SK-N-SH (cell line): Measurements from ENCODE around the gene VWF. TPM values are rescaled to one million over a fixed set of nuclear protein-coding genes. Genes with fewer than 3 reads are reported as not detected.

ENCODE experiments used
- CTCF ChIA-PET: fragments of 300-600, 350-600 bp; formaldehyde crosslinking; extraction: SDS; loops from one replicate; lab custom pipeline; 2021; lab: Yijun Ruan, JAX
- POLR2A ChIA-PET: fragments of 350-600 bp; sonication (Branson Sonifier 250); formaldehyde crosslinking; extraction: SDS; loops from one replicate; lab custom pipeline; 2020; ENCODE audit warnings: antibody characterized with exemption, inconsistent platforms; lab: Yijun Ruan, JAX
- DNase-seq: peaks from one replicate; pipeline ENCODE4 v3.0.0; 2012
- H2AFZ ChIP-seq: fragments of 200-600 bp; sonication (generic); 2 replicates; pipeline ENCODE4 v1.8.1; 2016; ENCODE audit warnings: antibody characterized with exemption, mild to moderate bottlenecking, low read depth
- H3F3A ChIP-seq: fragments of 200-600 bp; sonication (generic); replicated peaks from 2 replicates; pipeline ENCODE3; 2016; ENCODE audit warnings: antibody characterized with exemption, mild to moderate bottlenecking; ENCODE audit not compliant: insufficient read depth
- H3K27ac ChIP-seq, 2 experiments: fragments of 200-500 bp in 1 of 2; fragments of 200-600 bp in 1 of 2; sonication (Bioruptor generic) in 1 of 2; sonication (generic), shearing (Covaris generic) in 1 of 2; 2 replicates each; pipeline versions ENCODE4 v1.5.1 to v1.6.1; 2014 to 2016; ENCODE audit warnings: low read depth in 2 of 2, inconsistent platforms in 1 of 2, low read length in 1 of 2, mild to moderate bottlenecking in 1 of 2, mixed read lengths in 1 of 2
- H3K27me3 ChIP-seq: fragments of 200-600 bp; sonication (generic), shearing (Covaris generic); 2 replicates; pipeline ENCODE4 v1.6.1; 2016; ENCODE audit warnings: mixed run types; ENCODE audit not compliant: insufficient read depth
- H3K36me3 ChIP-seq, 2 experiments: fragments of 200-500 bp in 1 of 2; fragments of 200-600 bp in 1 of 2; sonication (Bioruptor generic) in 1 of 2; sonication (generic) in 1 of 2; replicated peaks in 1 of 2; 2 replicates each; pipeline versions ENCODE3 to v1.5.1; 2014 to 2016; ENCODE audit warnings: low read length in 1 of 2, mild to moderate bottlenecking in 1 of 2; ENCODE audit not compliant: insufficient read depth in 2 of 2, control insufficient read depth in 1 of 2
- H3K4me1 ChIP-seq, 2 experiments: fragments of 200-500 bp in 1 of 2; fragments of 200-600 bp in 1 of 2; sonication (Bioruptor generic) in 1 of 2; sonication (generic), shearing (Covaris generic) in 1 of 2; 2 replicates each; pipeline versions ENCODE4 v1.5.1 to v1.6.1; 2014 to 2016; ENCODE audit warnings: low read depth in 1 of 2, low read length in 1 of 2, mixed run types in 1 of 2; ENCODE audit not compliant: insufficient read depth in 2 of 2, control insufficient read depth in 1 of 2
- H3K4me2 ChIP-seq: fragments of 200-600 bp; sonication (generic), shearing (Covaris generic); 2 replicates; pipeline ENCODE4 v1.6.1; 2017; ENCODE audit warnings: mixed run types
- H3K4me3 ChIP-seq, 2 experiments: fragments of 200-500 bp in 1 of 2; fragments of 200-600 bp in 1 of 2; sonication (Bioruptor generic) in 1 of 2; sonication (generic), shearing (Covaris generic) in 1 of 2; 2 replicates each; pipeline versions ENCODE4 v1.5.1 to v1.8.1; 2014 to 2016; ENCODE audit warnings: low read depth in 2 of 2, inconsistent platforms in 1 of 2, low read length in 1 of 2, mild to moderate bottlenecking in 1 of 2, mixed read lengths in 1 of 2, moderate library complexity in 1 of 2
- H3K79me2 ChIP-seq: fragments of 200-600 bp; sonication (generic); 2 replicates; pipeline ENCODE4 v1.8.1; 2017; ENCODE audit warnings: mild to moderate bottlenecking; ENCODE audit not compliant: insufficient read depth
- H3K9ac ChIP-seq: fragments of 200-600 bp; sonication (generic); 2 replicates; pipeline ENCODE4 v1.6.1; 2017; ENCODE audit warnings: mixed run types
- H3K9me2 ChIP-seq: fragments of 200-600 bp; sonication (generic); 2 replicates; pipeline ENCODE4 v1.6.1; 2017; ENCODE audit warnings: mixed run types
- H3K9me3 ChIP-seq: fragments of 200-600 bp; sonication (generic); 2 replicates; pipeline ENCODE4 v1.6.1; 2017; ENCODE audit warnings: mixed run types, mild to moderate bottlenecking, moderate library complexity
- H4K20me1 ChIP-seq: fragments of 200-600 bp; sonication (generic); 2 replicates; pipeline ENCODE4 v1.6.1; 2017; ENCODE audit warnings: mild to moderate bottlenecking, mixed run types; ENCODE audit not compliant: insufficient read depth
- EP300 ChIP-seq, 2 experiments: IDR thresholded peaks; 2 replicates each; pipeline versions ENCODE4 v1.4.0 to v1.6.1; 2012; ENCODE audit warnings: borderline replicate concordance in 1 of 2, low read depth in 1 of 2, low read length in 1 of 2
- EZH2phosphoT487 ChIP-seq: fragments of 200-600 bp; sonication (generic); IDR thresholded peaks from 2 replicates; pipeline ENCODE4 v1.6.1; 2017; ENCODE audit warnings: low read depth, mixed run types, mild to moderate bottlenecking, antibody characterized with exemption, moderate library complexity, borderline replicate concordance
- FOXJ3 ChIP-seq: sonication (generic); formaldehyde crosslinking; IDR thresholded peaks from 2 replicates; pipeline ENCODE4 v1.5.1; 2020; ENCODE audit warnings: mild to moderate bottlenecking, missing genetic modification reagents
- NFIC ChIP-seq: IDR thresholded peaks from 2 replicates; pipeline ENCODE4 v1.4.0; 2012; ENCODE audit warnings: borderline replicate concordance
- POLR2AphosphoS5 ChIP-seq: IDR thresholded peaks from 2 replicates; pipeline ENCODE4 v1.6.1; 2012; ENCODE audit warnings: low read depth, low read length
- SIN3A ChIP-seq: IDR thresholded peaks from 2 replicates; pipeline ENCODE4 v1.6.1; 2012; ENCODE audit warnings: low read depth, mild to moderate bottlenecking, low read length, moderate library complexity, borderline replicate concordance
- TEAD4 ChIP-seq: IDR thresholded peaks from 2 replicates; pipeline ENCODE4 v1.4.0; 2012; ENCODE audit warnings: mild to moderate bottlenecking, borderline replicate concordance; ENCODE audit not compliant: insufficient read depth
- ZBTB33 ChIP-seq: IDR thresholded peaks from 2 replicates; pipeline ENCODE4 v1.4.0; 2012; ENCODE audit warnings: low read depth, borderline replicate concordance
- WGBS: methylation state at CpG from one replicate; pipeline ENCODE4 v1.1.6; 2017; ENCODE audit warnings: low lambda C conversion rate; 5-methylcytosine and 5-hydroxymethylcytosine counted together
- polyA plus RNA-seq, 3 experiments: library from polyadenylated mRNA; depleted of rRNA; stranded (reverse); fragments of >200 nt; gene quantifications; 2 replicates each; pipeline ENCODE4 v1.2.3, GENCODE V29; 2012

VWF gene
- polyA plus RNA-seq, 1 of the 3 experiments (the other 2 are of a cell fraction): 0.12 TPM

- Histone ChIP-seq H4K20me1 (no peaks in the 10 kb centered on the region), H3K36me3 (no peaks in the 10 kb centered on the region), H3K4me3 (no peak overlapping the region), H3K9ac (no peak overlapping the region), H3K79me2 (no peaks in the 10 kb centered on the region), H3K4me1 (peaks cover 0 to 4% of the 10 kb centered on the region in 2 experiments; a peak in 1 of 4 replicates), H3K27ac (no peak overlapping the region), H3K27me3 (peaks cover 51% of the 10 kb centered on the region), H3K4me2 (no peak overlapping the region), H3F3A (no peaks in the 10 kb centered on the region), H3K9me3 (no peaks in the 10 kb centered on the region), H2AFZ (no peak overlapping the region), H3K9me2 (no peaks in the 10 kb centered on the region)
- POLR2A ChIA-PET: no interaction called here
- no peak for TF ChIP-seq NFIC
- no peak for TF ChIP-seq EZH2phosphoT487
- TF ChIP-seq ZBTB33: no peak
- DNase-seq: no peak
- CTCF ChIA-PET: no interaction called here
- WGBS: 46% methylated on average over 7 of the region's 8 CpGs
Measured at GRCh38 chr12:5944053-5944452, 180.4 kb downstream of the VWF start.

GRCh38 chr12:5941907-5942306 is 182.6 kb downstream of the VWF start:
- no peak for DNase-seq
- Histone ChIP-seq H3K36me3 (no peaks in the 10 kb centered on the region), H4K20me1 (no peaks in the 10 kb centered on the region), H3K9me3 (no peaks in the 10 kb centered on the region), H3K4me2 (no peak overlapping the region), H3K27ac (no peak overlapping the region), H3K9ac (no peak overlapping the region), H3K27me3 (peaks cover 45% of the 10 kb centered on the region), H3K9me2 (no peaks in the 10 kb centered on the region), H3F3A (no peaks in the 10 kb centered on the region), H3K4me1 (peaks cover 0 to 4% of the 10 kb centered on the region in 2 experiments; a peak in 1 of 4 replicates), H2AFZ (no peak overlapping the region), H3K4me3 (no peak overlapping the region), H3K79me2 (no peaks in the 10 kb centered on the region)
- ChIA-PET POLR2A (interaction anchor here (0.6 kb wide), 1 partner anchor 250 kb away, joined by 3 read pairs; no protein-coding TSS in a partner anchor), CTCF (no interaction called here)
- WGBS: 65% methylated on average over 3 of the region's 3 CpGs
- TF ChIP-seq FOXJ3 (CRISPR knock-in tag): no peak
- no peak for TF ChIP-seq SIN3A
- TF ChIP-seq TEAD4: no peak
- no peak for TF ChIP-seq POLR2AphosphoS5
- no peak for TF ChIP-seq EP300 (IDR thresholded peaks at IDR 0.05; ENCODE audit: borderline replicate concordance in 1 of 2, low read depth in 1 of 2, low read length in 1 of 2)
